Endodermal cell (in vitro differentiated cells): ENCODE data around the gene RPS5. TPM values are rescaled to one million over a fixed set of nuclear protein-coding genes. Genes with fewer than 3 reads are reported as not detected.

Source experiments
- DNase-seq: peaks from one replicate; pipeline ENCODE4 v3.0.0-alpha.2; 2017
- H3K27ac ChIP-seq: 2 replicates; pipeline ENCODE4 v1.5.1; 2013; ENCODE audit warnings: mild to moderate bottlenecking, low read depth, low read length, moderate library complexity
- H3K27me3 ChIP-seq: 2 replicates; pipeline ENCODE4 v1.6.1; 2013; ENCODE audit warnings: mild to moderate bottlenecking, low read length, moderate library complexity; ENCODE audit not compliant: insufficient read depth, control insufficient read depth, poor library complexity, severe bottlenecking
- H3K36me3 ChIP-seq: 2 replicates; pipeline ENCODE4 v1.7.0; 2013; ENCODE audit warnings: mild to moderate bottlenecking, low read length, moderate library complexity; ENCODE audit not compliant: control insufficient read depth, insufficient read depth
- H3K4me1 ChIP-seq: one replicate; pipeline ENCODE4 v1.7.0; 2013; ENCODE audit warnings: low read length; ENCODE audit not compliant: control insufficient read depth, insufficient read depth
- H3K4me3 ChIP-seq: 2 replicates; pipeline ENCODE4 v1.5.1; 2013; ENCODE audit warnings: mild to moderate bottlenecking, low read length, moderate library complexity
- H3K9ac ChIP-seq: 2 replicates; pipeline ENCODE4 v1.6.1; 2013; ENCODE audit warnings: mild to moderate bottlenecking, low read length, moderate library complexity; ENCODE audit not compliant: poor library complexity, severe bottlenecking; ENCODE audit errors: extremely low read depth
- H3K9me3 ChIP-seq: 2 replicates; pipeline ENCODE4 v1.6.1; 2013; ENCODE audit warnings: mild to moderate bottlenecking, low read length, moderate library complexity; ENCODE audit not compliant: control insufficient read depth
- H3K27ac Mint-ChIP-seq: 2 replicates; pipeline ENCODE4 v1.8.0; 2020; ENCODE audit warnings: mixed read lengths
- H3K27me3 Mint-ChIP-seq: 2 replicates; pipeline ENCODE4 v1.8.0; 2021; ENCODE audit warnings: mild to moderate bottlenecking, mixed read lengths; ENCODE audit not compliant: insufficient read depth
- H3K36me3 Mint-ChIP-seq: 2 replicates; pipeline ENCODE4 v1.8.0; 2020; ENCODE audit warnings: low read depth, mixed read lengths
- H3K4me1 Mint-ChIP-seq: 2 replicates; pipeline ENCODE4 v1.8.0; 2020; ENCODE audit warnings: mixed read lengths
- H3K4me3 Mint-ChIP-seq: 2 replicates; pipeline ENCODE4 v1.8.0; 2020; ENCODE audit warnings: mild to moderate bottlenecking, moderate library complexity, mixed read lengths
- H3K9me3 Mint-ChIP-seq: 2 replicates; pipeline ENCODE4 v1.8.0; 2020; ENCODE audit warnings: mild to moderate bottlenecking, mixed read lengths
- CTCF ChIP-seq: fragments of 200-600 bp; sonication (generic); conservative IDR thresholded peaks from 2 replicates; pipeline ENCODE4 v1.5.0; 2021; ENCODE audit warnings: antibody characterized with exemption, mild to moderate bottlenecking
- WGBS, 2 experiments: methylation state at CpG; one replicate each; pipeline versions ENCODE4 v1.1.5 to v1.1.7; 2013; ENCODE audit warnings: missing lambda C conversion rate in 2 of 2, mixed read lengths in 1 of 2; ENCODE audit not compliant: insufficient coverage in 1 of 2, insufficient read length in 1 of 2; 5-methylcytosine and 5-hydroxymethylcytosine counted together
- total RNA-seq, 2 donors: library from RNA; stranded (reverse); fragmentation: NEBNext Ultra II Directional in 1 of 2; extraction: Animal tissue kit (Norgen Biotek cat#: 25700) in 1 of 2; gene quantifications; 2 replicates in 1 of 2; 3 replicates in 1 of 2; pipeline ENCODE4 v1.2.1, GENCODE V29; 2021

Gene RPS5
- total RNA-seq, 2 donors from 2014 or later = 896 to 1,039 TPM

- no peak for DNase-seq
- H3K27ac Mint-ChIP-seq = no peak overlapping the region
- no peaks in the 10 kb centered on the region for H3K27me3 ChIP-seq
- peaks cover 66% of the 10 kb centered on the region for H3K9me3 ChIP-seq
- TF ChIP-seq CTCF = no peak
- no peaks in the 10 kb centered on the region for H3K4me1 Mint-ChIP-seq
- H3K27me3 Mint-ChIP-seq = peaks cover 18% of the 10 kb centered on the region
- peaks cover 73% of the 10 kb centered on the region for H3K9me3 Mint-ChIP-seq
- H3K4me3 Mint-ChIP-seq = no peak overlapping the region
- no peaks in the 10 kb centered on the region for H3K4me1 ChIP-seq
- peaks cover 29% of the 10 kb centered on the region for H3K36me3 ChIP-seq
- no peak overlapping the region for H3K27ac ChIP-seq
- H3K36me3 Mint-ChIP-seq = peaks cover 37% of the 10 kb centered on the region
- peak overlapping the region; percentile 22 for H3K4me3 ChIP-seq
- H3K9ac ChIP-seq = no peak overlapping the region
Measured at GRCh38 chr19:58429745-58430144, 42.7 kb downstream of the RPS5 start.

- H3K4me3 Mint-ChIP-seq = no peak overlapping the region
- H3K27ac Mint-ChIP-seq = no peak overlapping the region
- no peaks in the 10 kb centered on the region for H3K4me1 Mint-ChIP-seq
- peaks cover 18% of the 10 kb centered on the region for H3K27me3 Mint-ChIP-seq
- peaks cover 99% of the 10 kb centered on the region for H3K9me3 ChIP-seq
- TF ChIP-seq CTCF = no peak
- no peak for DNase-seq
- H3K36me3 ChIP-seq = peaks cover 52% of the 10 kb centered on the region
- 98 to 100% methylated on average over 1 to 2 of the region's 2 CpGs for WGBS, 2 experiments
- peaks cover 95% of the 10 kb centered on the region for H3K9me3 Mint-ChIP-seq
- H3K27me3 ChIP-seq = no peaks in the 10 kb centered on the region
- no peak overlapping the region for H3K9ac ChIP-seq
- peaks cover 72% of the 10 kb centered on the region for H3K36me3 Mint-ChIP-seq
- H3K4me3 ChIP-seq = peak overlapping the region; percentile 66
- H3K27ac ChIP-seq = no peak overlapping the region
- no peaks in the 10 kb centered on the region for H3K4me1 ChIP-seq
Measured at GRCh38 chr19:58434217-58434616, 47.1 kb downstream of the RPS5 start.

- H3K9ac ChIP-seq = peak within 1 kb of the TSS; percentile 50
- H3K9me3 ChIP-seq = peaks cover 58% of the 10 kb centered on the region
- DNase-seq = peak; percentile 67
- Mint-ChIP-seq H3K4me3 (peak within 1 kb of the TSS; percentile 59), H3K27me3 (peaks cover 58% of the 10 kb centered on the region), H3K27ac (peak within 1 kb of the TSS; percentile 44), H3K36me3 (peaks cover 37% of the 10 kb centered on the region), H3K9me3 (peaks cover 79% of the 10 kb centered on the region), H3K4me1 (no peaks in the 10 kb centered on the region)
- peak within 1 kb of the TSS; percentile 88 for H3K4me3 ChIP-seq
- no peak for TF ChIP-seq CTCF
- 16 to 26% methylated on average over 32 to 59 of the region's 59 CpGs for WGBS, 2 experiments
- peaks cover 22% of the 10 kb centered on the region for H3K36me3 ChIP-seq
- H3K27me3 ChIP-seq = peaks cover 27% of the 10 kb centered on the region
- no peaks in the 10 kb centered on the region for H3K4me1 ChIP-seq
- H3K27ac ChIP-seq = no peak within 1 kb of the TSS
Measured at GRCh38 chr19:58439576-58440554, 52.8 kb downstream of the RPS5 start, which contains the start of gene ZNF132. Gene ZNF132, minus strand, starts transcription at chr19:58440153. Its CDS starts 332 bp downstream, at chr19:58439821.
